ENCODE results near the gene NQO2. TPM values are rescaled to one million over a fixed set of nuclear protein-coding genes. Genes with fewer than 3 reads are reported as not detected.

The NQO2 gene
- polyA plus RNA-seq, 1 of the 3 experiments (the other 2 are of a cell fraction) = 19.2 TPM

DNA sequence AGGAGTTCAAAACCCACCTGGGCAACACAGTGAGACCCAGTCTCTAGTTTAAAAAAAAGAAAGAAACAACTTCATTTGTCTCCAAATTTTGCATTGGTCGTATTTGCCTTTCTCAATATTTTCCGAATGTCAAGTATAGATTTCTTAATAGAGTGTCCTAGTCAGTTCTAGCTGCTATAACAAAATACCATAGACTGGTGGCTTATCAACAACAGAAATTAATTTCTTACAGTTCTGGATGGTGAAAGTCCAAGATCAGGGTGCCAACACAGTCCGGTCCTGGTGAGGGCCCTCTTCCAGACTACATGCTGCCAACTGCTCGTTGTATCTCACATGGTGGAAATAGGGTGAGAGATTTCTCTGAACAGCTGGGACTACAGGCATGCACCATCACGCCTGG is 34.0 kb downstream of the NQO2 start:
- Histone ChIP-seq H3K9me2 (no peaks in the 10 kb centered on the region), H3F3A (replicated peaks; ENCODE audit: insufficient read depth) (no peaks in the 10 kb centered on the region), H3K27ac (ENCODE audit: low read depth in 2 of 2, low read length in 1 of 2) (no peak overlapping the region), H3K9me3 (no peaks in the 10 kb centered on the region), H3K36me3 (replicated peaks in 1 of 2; ENCODE audit: control insufficient read depth in 1 of 2, insufficient read depth in 2 of 2, low read length in 1 of 2) (no peaks in the 10 kb centered on the region), H4K20me1 (ENCODE audit: insufficient read depth) (no peaks in the 10 kb centered on the region), H3K4me2 (no peak overlapping the region), H3K79me2 (ENCODE audit: insufficient read depth) (no peaks in the 10 kb centered on the region), H3K4me3 (ENCODE audit: low read depth in 2 of 2, low read length in 1 of 2) (no peak overlapping the region), H3K9ac (no peak overlapping the region), H3K27me3 (ENCODE audit: insufficient read depth) (no peaks in the 10 kb centered on the region), H2AFZ (ENCODE audit: low read depth) (no peak overlapping the region), H3K4me1 (ENCODE audit: control insufficient read depth in 1 of 2, insufficient read depth in 2 of 2, low read depth in 1 of 2, low read length in 1 of 2) (peaks cover 0 to 4% of the 10 kb centered on the region in 2 experiments; a peak in 2 of 4 replicates)
- TF ChIP-seq GATA2 (CRISPR knock-in tag; IDR thresholded peaks at IDR 0.05) (no peak), FOXJ3 (CRISPR knock-in tag; IDR thresholded peaks at IDR 0.05) (no peak), MXI1 (IDR thresholded peaks at IDR 0.05; ENCODE audit: low read depth, low read length) (no peak), JUND (IDR thresholded peaks at IDR 0.05) (no peak), FOXM1 (IDR thresholded peaks at IDR 0.05; ENCODE audit: low read depth) (no peak), RAD21 (IDR thresholded peaks at IDR 0.05; ENCODE audit: low read length) (no peak)
- TF ChIP-seq, protein P1, sequence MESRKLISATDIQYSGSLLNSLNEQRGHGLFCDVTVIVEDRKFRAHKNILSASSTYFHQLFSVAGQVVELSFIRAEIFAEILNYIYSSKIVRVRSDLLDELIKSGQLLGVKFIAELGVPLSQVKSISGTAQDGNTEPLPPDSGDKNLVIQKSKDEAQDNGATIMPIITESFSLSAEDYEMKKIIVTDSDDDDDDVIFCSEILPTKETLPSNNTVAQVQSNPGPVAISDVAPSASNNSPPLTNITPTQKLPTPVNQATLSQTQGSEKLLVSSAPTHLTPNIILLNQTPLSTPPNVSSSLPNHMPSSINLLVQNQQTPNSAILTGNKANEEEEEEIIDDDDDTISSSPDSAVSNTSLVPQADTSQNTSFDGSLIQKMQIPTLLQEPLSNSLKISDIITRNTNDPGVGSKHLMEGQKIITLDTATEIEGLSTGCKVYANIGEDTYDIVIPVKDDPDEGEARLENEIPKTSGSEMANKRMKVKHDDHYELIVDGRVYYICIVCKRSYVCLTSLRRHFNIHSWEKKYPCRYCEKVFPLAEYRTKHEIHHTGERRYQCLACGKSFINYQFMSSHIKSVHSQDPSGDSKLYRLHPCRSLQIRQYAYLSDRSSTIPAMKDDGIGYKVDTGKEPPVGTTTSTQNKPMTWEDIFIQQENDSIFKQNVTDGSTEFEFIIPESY (IDR thresholded peaks at IDR 0.05; ENCODE audit: borderline replicate concordance, low read depth) = no peak
- TF ChIP-seq, protein P2, sequence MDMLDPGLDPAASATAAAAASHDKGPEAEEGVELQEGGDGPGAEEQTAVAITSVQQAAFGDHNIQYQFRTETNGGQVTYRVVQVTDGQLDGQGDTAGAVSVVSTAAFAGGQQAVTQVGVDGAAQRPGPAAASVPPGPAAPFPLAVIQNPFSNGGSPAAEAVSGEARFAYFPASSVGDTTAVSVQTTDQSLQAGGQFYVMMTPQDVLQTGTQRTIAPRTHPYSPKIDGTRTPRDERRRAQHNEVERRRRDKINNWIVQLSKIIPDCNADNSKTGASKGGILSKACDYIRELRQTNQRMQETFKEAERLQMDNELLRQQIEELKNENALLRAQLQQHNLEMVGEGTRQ (IDR thresholded peaks at IDR 0.05; ENCODE audit: borderline replicate concordance, low read depth, low read length) = no peak
- TF ChIP-seq, protein P3, sequence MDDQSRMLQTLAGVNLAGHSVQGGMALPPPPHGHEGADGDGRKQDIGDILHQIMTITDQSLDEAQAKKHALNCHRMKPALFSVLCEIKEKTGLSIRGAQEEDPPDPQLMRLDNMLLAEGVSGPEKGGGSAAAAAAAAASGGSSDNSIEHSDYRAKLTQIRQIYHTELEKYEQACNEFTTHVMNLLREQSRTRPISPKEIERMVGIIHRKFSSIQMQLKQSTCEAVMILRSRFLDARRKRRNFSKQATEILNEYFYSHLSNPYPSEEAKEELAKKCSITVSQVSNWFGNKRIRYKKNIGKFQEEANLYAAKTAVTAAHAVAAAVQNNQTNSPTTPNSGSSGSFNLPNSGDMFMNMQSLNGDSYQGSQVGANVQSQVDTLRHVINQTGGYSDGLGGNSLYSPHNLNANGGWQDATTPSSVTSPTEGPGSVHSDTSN (IDR thresholded peaks at IDR 0.05) = no peak
- WGBS (ENCODE audit: low lambda C conversion rate) = 63% methylated on average over 5 of the region's 5 CpGs
- POLR2A ChIA-PET = no interaction called here
- CTCF ChIA-PET = no interaction called here
- DNase-seq = no peak

DNA sequence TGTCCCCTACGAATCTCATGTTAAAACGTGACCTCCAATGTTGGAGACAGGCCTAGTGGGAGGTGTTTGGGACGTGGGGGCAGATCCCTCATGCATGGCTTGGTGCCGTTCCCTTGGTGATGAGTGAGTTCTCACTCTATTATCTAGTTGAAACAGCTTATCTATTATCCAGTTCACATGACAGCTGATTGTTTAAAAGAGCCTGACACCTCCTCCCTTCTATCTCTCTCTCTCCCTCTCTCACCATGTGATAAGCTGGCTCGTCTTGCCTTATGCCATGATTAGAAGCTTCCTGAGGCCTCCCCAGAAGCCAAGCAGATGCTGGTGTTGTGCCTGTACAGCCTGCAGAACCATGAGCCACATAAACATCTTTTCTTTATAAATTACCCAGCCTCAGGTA is 35.7 kb downstream of the NQO2 start:
- TF ChIP-seq EZH2phosphoT487 (IDR thresholded peaks at IDR 0.05; ENCODE audit: borderline replicate concordance, low read depth) (no peak), RCOR1 (IDR thresholded peaks at IDR 0.05; ENCODE audit: low read length) (no peak), FOXJ3 (CRISPR knock-in tag; IDR thresholded peaks at IDR 0.05) (no peak), RFX5 (IDR thresholded peaks at IDR 0.05; ENCODE audit: low read length) (no peak), ELF1 (IDR thresholded peaks at IDR 0.05) (no peak), EP300 (IDR thresholded peaks at IDR 0.05; ENCODE audit: borderline replicate concordance in 1 of 2, low read depth in 1 of 2, low read length in 1 of 2) (no peak), CHD2 (IDR thresholded peaks at IDR 0.05; ENCODE audit: low read length, partially characterized antibody) (no peak), RAD21 (IDR thresholded peaks at IDR 0.05; ENCODE audit: low read length) (no peak), NRF1 (IDR thresholded peaks at IDR 0.05; ENCODE audit: low read depth, low read length) (no peak), RXRA (IDR thresholded peaks at IDR 0.05; ENCODE audit: borderline replicate concordance, low read depth) (no peak), JUND (IDR thresholded peaks at IDR 0.05) (no peak), FOXM1 (IDR thresholded peaks at IDR 0.05; ENCODE audit: low read depth) (no peak), SMC3 (IDR thresholded peaks at IDR 0.05; ENCODE audit: low read depth, low read length) (no peak)
- TF ChIP-seq, protein P2 (IDR thresholded peaks at IDR 0.05; ENCODE audit: borderline replicate concordance, low read depth, low read length) = no peak
- TF ChIP-seq, protein P4, sequence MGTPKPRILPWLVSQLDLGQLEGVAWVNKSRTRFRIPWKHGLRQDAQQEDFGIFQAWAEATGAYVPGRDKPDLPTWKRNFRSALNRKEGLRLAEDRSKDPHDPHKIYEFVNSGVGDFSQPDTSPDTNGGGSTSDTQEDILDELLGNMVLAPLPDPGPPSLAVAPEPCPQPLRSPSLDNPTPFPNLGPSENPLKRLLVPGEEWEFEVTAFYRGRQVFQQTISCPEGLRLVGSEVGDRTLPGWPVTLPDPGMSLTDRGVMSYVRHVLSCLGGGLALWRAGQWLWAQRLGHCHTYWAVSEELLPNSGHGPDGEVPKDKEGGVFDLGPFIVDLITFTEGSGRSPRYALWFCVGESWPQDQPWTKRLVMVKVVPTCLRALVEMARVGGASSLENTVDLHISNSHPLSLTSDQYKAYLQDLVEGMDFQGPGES (IDR thresholded peaks at IDR 0.05; ENCODE audit: low read depth, low read length) = no peak
- WGBS (ENCODE audit: low lambda C conversion rate) = 50% methylated on average over 5 of the region's 5 CpGs
- ChIA-PET CTCF (no interaction called here), POLR2A (no interaction called here)
- Histone ChIP-seq H3K9me2 (no peaks in the 10 kb centered on the region), H4K20me1 (ENCODE audit: insufficient read depth) (no peaks in the 10 kb centered on the region), H3K27me3 (ENCODE audit: insufficient read depth) (no peaks in the 10 kb centered on the region), H3K4me1 (ENCODE audit: control insufficient read depth in 1 of 2, insufficient read depth in 2 of 2, low read depth in 1 of 2, low read length in 1 of 2) (peaks cover 0 to 4% of the 10 kb centered on the region in 2 experiments; a peak in 2 of 4 replicates), H3K9me3 (no peaks in the 10 kb centered on the region), H3K4me2 (no peak overlapping the region), H3K27ac (ENCODE audit: low read depth in 2 of 2, low read length in 1 of 2) (no peak overlapping the region), H3K79me2 (ENCODE audit: insufficient read depth) (no peaks in the 10 kb centered on the region), H3K36me3 (replicated peaks in 1 of 2; ENCODE audit: control insufficient read depth in 1 of 2, insufficient read depth in 2 of 2, low read length in 1 of 2) (no peaks in the 10 kb centered on the region), H3F3A (replicated peaks; ENCODE audit: insufficient read depth) (no peaks in the 10 kb centered on the region), H2AFZ (ENCODE audit: low read depth) (no peak overlapping the region), H3K9ac (no peak overlapping the region), H3K4me3 (ENCODE audit: low read depth in 2 of 2, low read length in 1 of 2) (no peak overlapping the region)
- no peak for DNase-seq
